ENCODE results near the gene DNAJC19. TPM values are rescaled to one million over a fixed set of nuclear protein-coding genes. Genes with fewer than 3 reads are reported as not detected.

DNAJC19 gene
- total and polyA plus RNA-seq, 2 donors (not counting 1 experiment from before 2014, with no cell fraction given) = 26.9 to 48.9 TPM

DNA sequence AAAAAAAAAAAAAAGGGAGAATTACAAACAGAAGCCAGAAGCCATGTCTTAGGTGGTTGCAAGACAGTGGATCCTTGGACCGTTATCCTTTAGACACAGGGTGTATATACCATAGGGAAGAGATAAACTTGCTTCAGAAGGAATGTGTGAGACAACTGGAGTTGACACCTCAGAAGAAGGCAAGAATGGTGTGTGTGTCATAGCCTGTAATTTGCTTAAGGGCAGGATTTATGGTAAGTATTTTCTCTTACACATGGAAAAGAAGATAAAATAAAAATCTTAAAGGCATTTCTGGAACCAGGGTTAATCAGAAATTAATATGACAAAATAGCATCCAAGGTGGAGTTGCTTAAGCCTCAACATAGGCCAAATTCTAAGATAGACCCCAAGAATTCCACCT lies 19.3 kb upstream of the DNAJC19 start:
- Histone ChIP-seq H3K9ac (ENCODE audit: low read length) (no peak overlapping the region), H3K27ac (ENCODE audit: low read length in 2 of 2) (no peak overlapping the region), H3K4me3 (ENCODE audit: control extremely low read depth in 1 of 5, extremely low read depth in 1 of 5, insufficient read depth in 1 of 5, low read depth in 2 of 5, low read length in 4 of 5) (no peak overlapping the region), H3K9me3 (ENCODE audit: control extremely low read depth in 1 of 3, control insufficient read depth in 2 of 3, insufficient read depth in 1 of 3, low read length in 2 of 3) (peaks cover 0 to 3% (median 0%) of the 10 kb centered on the region in 3 donors), H3K36me3 (replicated peaks in 1 of 2; ENCODE audit: control extremely low read depth in 1 of 2, control insufficient read depth in 1 of 2, extremely low read depth in 1 of 2, insufficient read depth in 2 of 2, low read length in 1 of 2) (no peaks in the 10 kb centered on the region), H3K79me2 (ENCODE audit: control insufficient read depth, insufficient read depth, low read length) (no peaks in the 10 kb centered on the region), H4K20me1 (ENCODE audit: control insufficient read depth, insufficient read depth, low read length, poor library complexity, severe bottlenecking) (no peaks in the 10 kb centered on the region), H3K27me3 (replicated peaks in 1 of 4; ENCODE audit: control extremely low read depth in 1 of 4, control insufficient read depth in 3 of 4, insufficient read depth in 4 of 4, low read length in 3 of 4) (no peaks in the 10 kb centered on the region), H2AFZ (ENCODE audit: insufficient read depth, low read depth, low read length, poor library complexity, severe bottlenecking) (no peak overlapping the region), H3K4me2 (replicated peaks; ENCODE audit: low read depth, low read length, poor library complexity, severe bottlenecking) (no peak overlapping the region), H3K4me1 (ENCODE audit: control insufficient read depth in 2 of 2, insufficient read depth in 2 of 2, low read length in 2 of 2) (no peaks in the 10 kb centered on the region)
- peaks cover 5% of the 10 kb centered on the region for H3K9me3 Mint-ChIP-seq (ENCODE audit: insufficient read depth)
- WGBS (ENCODE audit: insufficient coverage) = 56% methylated on average over 1 of the region's 1 CpG
- no peak for TF ChIP-seq EZH2 (IDR thresholded peaks at IDR 0.05; ENCODE audit: borderline replicate concordance, insufficient read depth, low read depth, low read length, poor library complexity, severe bottlenecking)
- TF ChIP-seq, protein P1, sequence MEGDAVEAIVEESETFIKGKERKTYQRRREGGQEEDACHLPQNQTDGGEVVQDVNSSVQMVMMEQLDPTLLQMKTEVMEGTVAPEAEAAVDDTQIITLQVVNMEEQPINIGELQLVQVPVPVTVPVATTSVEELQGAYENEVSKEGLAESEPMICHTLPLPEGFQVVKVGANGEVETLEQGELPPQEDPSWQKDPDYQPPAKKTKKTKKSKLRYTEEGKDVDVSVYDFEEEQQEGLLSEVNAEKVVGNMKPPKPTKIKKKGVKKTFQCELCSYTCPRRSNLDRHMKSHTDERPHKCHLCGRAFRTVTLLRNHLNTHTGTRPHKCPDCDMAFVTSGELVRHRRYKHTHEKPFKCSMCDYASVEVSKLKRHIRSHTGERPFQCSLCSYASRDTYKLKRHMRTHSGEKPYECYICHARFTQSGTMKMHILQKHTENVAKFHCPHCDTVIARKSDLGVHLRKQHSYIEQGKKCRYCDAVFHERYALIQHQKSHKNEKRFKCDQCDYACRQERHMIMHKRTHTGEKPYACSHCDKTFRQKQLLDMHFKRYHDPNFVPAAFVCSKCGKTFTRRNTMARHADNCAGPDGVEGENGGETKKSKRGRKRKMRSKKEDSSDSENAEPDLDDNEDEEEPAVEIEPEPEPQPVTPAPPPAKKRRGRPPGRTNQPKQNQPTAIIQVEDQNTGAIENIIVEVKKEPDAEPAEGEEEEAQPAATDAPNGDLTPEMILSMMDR (IDR thresholded peaks at IDR 0.05) = no peak
- intact Hi-C loops (cut with micrococcal nuclease) = no loop called here
- peaks cover 7% of the 10 kb centered on the region for H3K27me3 Mint-ChIP-seq
- H3K4me3 Mint-ChIP-seq = no peak overlapping the region
- CTCF ChIA-PET = no interaction called here
- ATAC-seq (ENCODE audit: low read depth) (no peak), DNase-seq (no peak)
- H3K4me1 Mint-ChIP-seq = no peaks in the 10 kb centered on the region
- no peak overlapping the region for H3K27ac Mint-ChIP-seq
- POLR2A ChIA-PET = no interaction called here

DNA sequence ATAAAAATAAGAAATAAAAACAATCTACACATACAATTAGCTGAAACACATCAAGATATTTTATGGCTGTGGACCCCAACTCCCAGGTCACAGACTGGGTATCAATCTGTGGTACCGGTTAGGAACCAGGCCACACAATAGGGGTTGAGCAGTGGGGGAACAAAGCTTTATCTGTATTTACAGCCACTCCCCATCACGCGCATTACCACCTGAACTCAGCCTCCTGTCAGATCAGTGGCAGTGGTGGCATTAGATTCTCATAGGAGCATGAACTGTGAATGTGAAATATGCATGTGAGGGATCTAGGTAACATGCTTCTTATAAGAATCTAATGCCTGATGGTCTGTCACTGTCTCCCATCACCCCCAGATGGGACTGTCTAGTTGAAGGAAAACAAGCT lies 17.7 kb upstream of the DNAJC19 start:
- CTCF ChIA-PET = no interaction called here
- Histone ChIP-seq H3K4me2 (replicated peaks; ENCODE audit: low read depth, low read length, poor library complexity, severe bottlenecking) (no peak overlapping the region), H3K4me1 (ENCODE audit: control insufficient read depth in 2 of 2, insufficient read depth in 2 of 2, low read length in 2 of 2) (no peaks in the 10 kb centered on the region), H3K9ac (ENCODE audit: low read length) (no peak overlapping the region), H3K9me3 (ENCODE audit: control extremely low read depth in 1 of 3, control insufficient read depth in 2 of 3, insufficient read depth in 1 of 3, low read length in 2 of 3) (peaks cover 0 to 3% (median 0%) of the 10 kb centered on the region in 3 donors), H3K36me3 (replicated peaks in 1 of 2; ENCODE audit: control extremely low read depth in 1 of 2, control insufficient read depth in 1 of 2, extremely low read depth in 1 of 2, insufficient read depth in 2 of 2, low read length in 1 of 2) (no peaks in the 10 kb centered on the region), H3K27ac (ENCODE audit: low read length in 2 of 2) (no peak overlapping the region), H3K4me3 (ENCODE audit: control extremely low read depth in 1 of 5, extremely low read depth in 1 of 5, insufficient read depth in 1 of 5, low read depth in 2 of 5, low read length in 4 of 5) (no peak overlapping the region), H4K20me1 (ENCODE audit: control insufficient read depth, insufficient read depth, low read length, poor library complexity, severe bottlenecking) (no peaks in the 10 kb centered on the region), H3K27me3 (replicated peaks in 1 of 4; ENCODE audit: control extremely low read depth in 1 of 4, control insufficient read depth in 3 of 4, insufficient read depth in 4 of 4, low read length in 3 of 4) (no peaks in the 10 kb centered on the region), H2AFZ (ENCODE audit: insufficient read depth, low read depth, low read length, poor library complexity, severe bottlenecking) (no peak overlapping the region), H3K79me2 (ENCODE audit: control insufficient read depth, insufficient read depth, low read length) (no peaks in the 10 kb centered on the region)
- DNase-seq = no peak
- Mint-ChIP-seq H3K4me1 (no peaks in the 10 kb centered on the region), H3K9me3 (ENCODE audit: insufficient read depth) (peaks cover 7% of the 10 kb centered on the region), H3K27ac (no peak overlapping the region), H3K27me3 (peaks cover 20% of the 10 kb centered on the region), H3K4me3 (no peak overlapping the region)
- TF ChIP-seq EZH2 (IDR thresholded peaks at IDR 0.05; ENCODE audit: borderline replicate concordance, insufficient read depth, low read depth, low read length, poor library complexity, severe bottlenecking) = no peak
- TF ChIP-seq, protein P1 (IDR thresholded peaks at IDR 0.05) = no peak
- WGBS (ENCODE audit: insufficient coverage) = no CpG with 5 or more reads among the region's 3 CpGs
- POLR2A ChIA-PET = no interaction called here
- intact Hi-C loops (cut with micrococcal nuclease) = no loop called here
- ATAC-seq (ENCODE audit: low read depth) = no peak
